GM21447 (cell line): ENCODE results near the gene GOLGA6L4.
"Not testable (repeated sequence)": the region's sequence is repeated elsewhere in the genome, so short reads cannot be mapped to it uniquely, and the experiment has no call there.

ENCODE experiments used
- ATAC-seq: cut with Tn5 transposase; IDR thresholded peaks from one replicate; pipeline ENCODE4 v1.9.1; 2021; ENCODE audit not compliant: unreplicated experiment

The GOLGA6L4 gene

GRCh38 chr15:84235573-84235972, at the start of gene GOLGA6L4:
Gene GOLGA6L4, plus strand, starts transcription at chr15:84235773. Its CDS starts 62 bp downstream, at chr15:84235835.
- ATAC-seq: not testable (repeated sequence)

- not testable (repeated sequence) for ATAC-seq
Measured at GRCh38 chr15:84192982-84193381, 42.6 kb upstream of the GOLGA6L4 start.

- peak; percentile 73 for ATAC-seq
Measured at GRCh38 chr15:84195603-84196002, 40.0 kb upstream of the GOLGA6L4 start.

GRCh38 chr15:84196530-84197188, 38.9 kb upstream of the GOLGA6L4 start:
- not testable (repeated sequence) for ATAC-seq

GRCh38 chr15:84199865-84200264, 35.7 kb upstream of the GOLGA6L4 start:
- ATAC-seq: not testable (repeated sequence)

GRCh38 chr15:84246441-84246840, 10.9 kb downstream of the GOLGA6L4 start:
- not testable (repeated sequence) for ATAC-seq
